ENCODE data around the gene TUFT1.

DNA sequence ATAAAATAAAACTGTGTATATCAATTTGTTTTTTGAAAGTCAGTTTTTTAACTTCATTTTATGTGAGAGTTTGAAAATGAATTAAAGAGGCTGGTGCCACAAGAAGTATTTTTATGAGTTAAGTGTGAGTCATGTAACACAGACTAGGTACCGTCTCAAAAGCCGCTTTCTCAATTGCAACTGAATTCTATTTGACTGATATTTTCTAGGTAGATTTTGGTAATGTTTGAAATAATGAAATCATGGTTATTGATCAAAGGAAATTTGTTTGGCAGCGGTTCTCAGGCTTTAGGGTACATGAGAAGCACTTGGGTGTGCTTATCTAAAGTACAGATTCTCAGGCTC lies 76.4 kb downstream of the TUFT1 start:
- TF ChIP-seq, protein P1, sequence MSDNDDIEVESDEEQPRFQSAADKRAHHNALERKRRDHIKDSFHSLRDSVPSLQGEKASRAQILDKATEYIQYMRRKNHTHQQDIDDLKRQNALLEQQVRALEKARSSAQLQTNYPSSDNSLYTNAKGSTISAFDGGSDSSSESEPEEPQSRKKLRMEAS (CRISPR knock-in tag; IDR thresholded peaks at IDR 0.05): no peak
- TF ChIP-seq, protein P2, sequence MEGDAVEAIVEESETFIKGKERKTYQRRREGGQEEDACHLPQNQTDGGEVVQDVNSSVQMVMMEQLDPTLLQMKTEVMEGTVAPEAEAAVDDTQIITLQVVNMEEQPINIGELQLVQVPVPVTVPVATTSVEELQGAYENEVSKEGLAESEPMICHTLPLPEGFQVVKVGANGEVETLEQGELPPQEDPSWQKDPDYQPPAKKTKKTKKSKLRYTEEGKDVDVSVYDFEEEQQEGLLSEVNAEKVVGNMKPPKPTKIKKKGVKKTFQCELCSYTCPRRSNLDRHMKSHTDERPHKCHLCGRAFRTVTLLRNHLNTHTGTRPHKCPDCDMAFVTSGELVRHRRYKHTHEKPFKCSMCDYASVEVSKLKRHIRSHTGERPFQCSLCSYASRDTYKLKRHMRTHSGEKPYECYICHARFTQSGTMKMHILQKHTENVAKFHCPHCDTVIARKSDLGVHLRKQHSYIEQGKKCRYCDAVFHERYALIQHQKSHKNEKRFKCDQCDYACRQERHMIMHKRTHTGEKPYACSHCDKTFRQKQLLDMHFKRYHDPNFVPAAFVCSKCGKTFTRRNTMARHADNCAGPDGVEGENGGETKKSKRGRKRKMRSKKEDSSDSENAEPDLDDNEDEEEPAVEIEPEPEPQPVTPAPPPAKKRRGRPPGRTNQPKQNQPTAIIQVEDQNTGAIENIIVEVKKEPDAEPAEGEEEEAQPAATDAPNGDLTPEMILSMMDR (IDR thresholded peaks at IDR 0.05): no peak
- TF ChIP-seq IRF2 (CRISPR knock-in tag; IDR thresholded peaks at IDR 0.05; ENCODE audit: borderline replicate concordance, low read depth) (no peak), FOXJ3 (CRISPR knock-in tag; IDR thresholded peaks at IDR 0.05; ENCODE audit: borderline replicate concordance) (no peak), ZNF416 (CRISPR knock-in tag; IDR thresholded peaks at IDR 0.05) (no peak), SP1 (CRISPR knock-in tag; conservative IDR thresholded peaks at IDR 0.05) (no peak)
- TF ChIP-seq, protein P3, sequence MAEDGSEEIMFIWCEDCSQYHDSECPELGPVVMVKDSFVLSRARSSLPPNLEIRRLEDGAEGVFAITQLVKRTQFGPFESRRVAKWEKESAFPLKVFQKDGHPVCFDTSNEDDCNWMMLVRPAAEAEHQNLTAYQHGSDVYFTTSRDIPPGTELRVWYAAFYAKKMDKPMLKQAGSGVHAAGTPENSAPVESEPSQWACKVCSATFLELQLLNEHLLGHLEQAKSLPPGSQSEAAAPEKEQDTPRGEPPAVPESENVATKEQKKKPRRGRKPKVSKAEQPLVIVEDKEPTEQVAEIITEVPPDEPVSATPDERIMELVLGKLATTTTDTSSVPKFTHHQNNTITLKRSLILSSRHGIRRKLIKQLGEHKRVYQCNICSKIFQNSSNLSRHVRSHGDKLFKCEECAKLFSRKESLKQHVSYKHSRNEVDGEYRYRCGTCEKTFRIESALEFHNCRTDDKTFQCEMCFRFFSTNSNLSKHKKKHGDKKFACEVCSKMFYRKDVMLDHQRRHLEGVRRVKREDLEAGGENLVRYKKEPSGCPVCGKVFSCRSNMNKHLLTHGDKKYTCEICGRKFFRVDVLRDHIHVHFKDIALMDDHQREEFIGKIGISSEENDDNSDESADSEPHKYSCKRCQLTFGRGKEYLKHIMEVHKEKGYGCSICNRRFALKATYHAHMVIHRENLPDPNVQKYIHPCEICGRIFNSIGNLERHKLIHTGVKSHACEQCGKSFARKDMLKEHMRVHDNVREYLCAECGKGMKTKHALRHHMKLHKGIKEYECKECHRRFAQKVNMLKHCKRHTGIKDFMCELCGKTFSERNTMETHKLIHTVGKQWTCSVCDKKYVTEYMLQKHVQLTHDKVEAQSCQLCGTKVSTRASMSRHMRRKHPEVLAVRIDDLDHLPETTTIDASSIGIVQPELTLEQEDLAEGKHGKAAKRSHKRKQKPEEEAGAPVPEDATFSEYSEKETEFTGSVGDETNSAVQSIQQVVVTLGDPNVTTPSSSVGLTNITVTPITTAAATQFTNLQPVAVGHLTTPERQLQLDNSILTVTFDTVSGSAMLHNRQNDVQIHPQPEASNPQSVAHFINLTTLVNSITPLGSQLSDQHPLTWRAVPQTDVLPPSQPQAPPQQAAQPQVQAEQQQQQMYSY (CRISPR knock-in tag; IDR thresholded peaks at IDR 0.05): no peak
- TF ChIP-seq, protein P4, sequence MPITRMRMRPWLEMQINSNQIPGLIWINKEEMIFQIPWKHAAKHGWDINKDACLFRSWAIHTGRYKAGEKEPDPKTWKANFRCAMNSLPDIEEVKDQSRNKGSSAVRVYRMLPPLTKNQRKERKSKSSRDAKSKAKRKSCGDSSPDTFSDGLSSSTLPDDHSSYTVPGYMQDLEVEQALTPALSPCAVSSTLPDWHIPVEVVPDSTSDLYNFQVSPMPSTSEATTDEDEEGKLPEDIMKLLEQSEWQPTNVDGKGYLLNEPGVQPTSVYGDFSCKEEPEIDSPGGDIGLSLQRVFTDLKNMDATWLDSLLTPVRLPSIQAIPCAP (CRISPR knock-in tag; IDR thresholded peaks at IDR 0.05): no peak

Measured in WTC11 (cell line).